HG03354 (cell line): Measurements from ENCODE around the gene DCAF5.

Source experiments
- ATAC-seq: cut with Tn5 transposase; IDR thresholded peaks from one replicate; pipeline ENCODE4 v1.9.1; 2021; ENCODE audit warnings: mild to moderate bottlenecking; ENCODE audit not compliant: unreplicated experiment, poor library complexity, severe bottlenecking

DCAF5 gene

GRCh38 chr14:69017706-69018105 lies 135.2 kb downstream of the DCAF5 start:
- ATAC-seq, result no peak

- no peak for ATAC-seq
Measured at GRCh38 chr14:69014829-69015259, 138.1 kb downstream of the DCAF5 start.

DNA sequence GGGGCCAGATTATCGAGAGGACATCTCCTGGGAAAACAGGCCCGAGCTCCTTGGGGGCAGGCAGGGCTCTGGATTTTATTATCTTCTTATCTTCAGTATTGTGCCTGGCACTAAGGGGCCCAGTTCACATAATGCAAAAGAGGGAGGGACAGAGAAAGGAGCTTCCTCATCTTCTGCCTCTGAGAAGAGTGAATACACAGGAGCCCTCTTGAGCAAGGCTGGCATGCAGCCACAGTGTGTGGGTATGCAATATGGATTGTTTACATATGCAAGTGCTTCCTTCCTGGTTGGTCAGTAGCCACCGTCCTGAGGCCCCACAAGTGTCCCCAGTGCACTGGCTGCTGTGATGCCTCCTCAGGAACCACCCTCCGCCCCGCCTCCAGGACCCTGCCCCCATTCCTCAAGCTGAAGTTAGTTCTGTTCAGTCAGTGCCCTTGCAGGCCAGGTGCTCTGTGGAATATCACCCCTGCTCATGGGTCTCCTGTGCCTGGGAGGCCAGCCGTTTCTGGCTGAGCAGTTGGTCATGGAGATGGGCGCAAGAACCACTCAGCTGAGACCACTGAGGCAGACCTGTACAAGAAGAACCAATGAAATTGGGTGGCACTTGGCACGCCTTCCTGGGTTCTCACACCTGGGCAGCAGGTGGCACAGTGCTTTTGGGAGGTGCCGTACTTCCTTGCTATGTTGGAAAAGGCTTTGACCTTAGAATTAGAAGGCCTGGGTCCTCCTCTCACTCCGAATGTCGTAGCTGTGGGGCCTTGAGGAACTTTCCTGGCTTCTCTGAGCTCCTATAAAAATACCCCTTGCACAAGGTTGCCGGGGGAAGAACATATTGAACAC lies 138.8 kb downstream of the DCAF5 start:
- ATAC-seq, result no peak

- no peak for ATAC-seq
Measured at GRCh38 chr14:69012256-69012953, 140.5 kb downstream of the DCAF5 start.

- ATAC-seq, result no peak
Measured at GRCh38 chr14:69010648-69011047, 142.3 kb downstream of the DCAF5 start.

GRCh38 chr14:69008421-69008884 lies 144.5 kb downstream of the DCAF5 start:
- ATAC-seq, result no peak

DNA sequence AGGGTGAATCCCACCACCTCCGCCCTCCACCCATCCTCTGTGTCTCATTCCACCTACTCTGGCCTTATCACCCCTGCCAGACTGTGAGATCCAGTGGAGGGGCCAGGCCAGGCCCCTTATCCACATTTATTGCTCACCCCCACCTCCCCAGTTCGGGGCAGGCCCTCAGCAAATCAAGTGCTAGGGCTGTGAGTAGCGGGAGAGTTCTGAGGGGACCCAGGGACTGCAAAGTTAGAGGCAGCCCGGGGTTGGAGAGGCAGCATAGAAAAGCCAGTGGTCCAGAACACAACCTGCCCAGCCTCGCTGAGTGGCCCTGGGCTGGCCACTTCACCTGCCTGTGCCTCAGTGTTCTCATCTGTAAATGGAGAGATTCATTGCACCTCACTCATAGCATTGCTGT lies 146.6 kb downstream of the DCAF5 start:
- ATAC-seq, result no peak

DNA sequence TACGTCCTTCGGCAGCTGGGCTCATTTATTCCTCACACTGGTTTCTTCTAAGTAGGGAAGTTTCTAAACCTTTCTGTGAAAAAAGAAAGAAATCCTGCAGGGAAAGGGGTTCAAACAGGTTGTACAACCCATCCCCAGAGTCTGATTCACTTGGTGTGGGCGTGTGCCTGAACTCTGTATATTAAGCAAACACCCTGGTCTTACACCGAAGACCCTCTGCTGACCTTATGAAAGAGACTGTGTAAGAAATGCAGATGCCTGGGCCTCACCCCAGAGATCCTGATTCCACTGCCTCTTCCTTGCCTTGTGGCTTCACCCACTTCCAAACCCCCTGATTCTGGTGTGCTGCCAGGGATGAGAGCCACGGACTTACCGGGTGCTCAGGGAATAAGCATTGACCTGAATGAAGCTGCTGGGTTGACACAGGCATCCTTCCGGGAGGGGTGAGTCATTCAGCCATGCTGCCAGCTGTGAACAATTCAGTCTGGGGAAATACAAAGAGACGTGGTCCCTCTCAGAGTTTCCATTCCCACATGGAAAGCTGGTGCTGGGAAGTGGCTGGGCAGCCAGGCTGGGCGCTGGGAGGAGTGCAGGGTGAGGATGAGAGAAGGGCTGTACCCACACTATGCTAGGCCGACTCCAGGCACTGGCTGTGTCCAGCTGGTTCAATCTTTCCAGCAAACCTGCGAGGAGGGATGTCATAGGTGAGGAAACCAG lies 147.3 kb downstream of the DCAF5 start:
- no peak for ATAC-seq

DNA sequence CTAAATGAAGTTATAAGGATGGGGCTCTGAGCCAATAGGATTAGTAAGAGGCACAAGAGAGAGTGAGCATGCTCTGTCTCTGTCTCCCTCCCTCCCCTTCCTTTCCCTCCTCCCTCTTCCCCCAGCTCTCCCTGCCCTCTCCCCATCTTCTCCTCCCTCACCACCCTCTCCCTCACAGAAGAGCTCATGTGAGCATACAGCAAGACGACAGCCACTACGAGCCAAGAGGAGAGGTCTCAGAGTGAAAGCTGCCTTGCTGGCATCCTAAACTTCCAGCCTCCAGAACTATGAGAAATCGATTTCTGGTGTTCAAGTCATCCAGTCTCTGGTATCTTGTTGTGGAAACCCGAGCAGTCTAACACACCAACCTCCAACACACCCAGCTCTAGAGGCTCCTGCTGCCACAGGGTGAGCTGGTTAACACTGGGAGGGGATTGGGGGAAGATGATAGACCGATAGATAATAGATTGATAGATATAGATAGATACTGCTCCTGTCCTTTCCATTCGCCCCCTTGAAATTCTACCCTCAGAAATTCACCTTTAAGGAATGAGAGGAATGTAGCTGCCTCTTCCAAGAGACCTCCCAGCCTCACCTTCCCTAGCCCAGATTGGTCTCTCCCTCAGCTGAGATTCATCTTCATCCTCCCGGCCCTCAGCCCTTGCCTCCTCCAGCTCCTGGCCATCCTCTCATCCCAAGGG lies 148.0 kb downstream of the DCAF5 start:
- no peak for ATAC-seq

- no peak for ATAC-seq
Measured at GRCh38 chr14:69003626-69004025, 149.3 kb downstream of the DCAF5 start.

- ATAC-seq, result no peak
Measured at GRCh38 chr14:69002069-69002468, 150.8 kb downstream of the DCAF5 start.

DNA sequence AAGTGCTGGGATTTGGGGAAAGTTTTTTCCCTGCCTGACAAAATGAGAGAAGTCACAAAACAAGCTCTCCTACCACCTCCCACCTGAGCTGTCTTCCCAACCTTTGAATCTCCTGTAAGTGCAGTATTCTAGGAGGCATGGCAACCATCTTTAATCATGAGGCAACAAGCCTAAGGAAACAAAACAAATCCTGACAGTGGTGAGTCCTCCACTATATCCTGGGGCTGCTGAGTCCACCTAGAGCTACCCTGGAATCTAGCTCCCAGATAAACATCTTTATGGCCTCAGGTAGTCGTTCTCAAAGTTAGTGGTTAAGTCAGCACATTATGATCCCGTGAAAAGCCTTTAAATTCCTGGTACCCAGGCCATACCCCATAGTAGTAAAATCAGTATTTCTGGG lies 151.5 kb downstream of the DCAF5 start:
- ATAC-seq, result no peak
